ACC112 (cell line): Measurements from ENCODE around the gene EPB42.

Experiments
- H2AFZ ChIP-seq: fragments of 200-600 bp; sonication (generic); one replicate; pipeline ENCODE4 v1.6.0; 2017; ENCODE audit warnings: antibody characterized with exemption, low read length; ENCODE audit not compliant: unreplicated experiment
- H3K27ac ChIP-seq: fragments of 200-600 bp; sonication (generic); 2 replicates; pipeline ENCODE4 v1.5.1; 2014; ENCODE audit warnings: low read depth, mild to moderate bottlenecking, antibody characterized with exemption, low read length, moderate library complexity
- H3K27me3 ChIP-seq: fragments of 200-600 bp; sonication (generic); 2 replicates; pipeline ENCODE4 v1.6.1; 2014; ENCODE audit warnings: mild to moderate bottlenecking, antibody characterized with exemption, low read length, moderate library complexity, mixed read lengths; ENCODE audit not compliant: insufficient read depth
- H3K36me3 ChIP-seq: fragments of 200-600 bp; sonication (generic); 2 replicates; pipeline ENCODE4 v1.6.1; 2016; ENCODE audit warnings: mild to moderate bottlenecking, antibody characterized with exemption, low read length, moderate library complexity, mixed read lengths; ENCODE audit not compliant: insufficient read depth
- H3K4me1 ChIP-seq: fragments of 200-600 bp; sonication (generic); one replicate; pipeline ENCODE4 v1.6.1; 2016; ENCODE audit warnings: low read length, mixed read lengths; ENCODE audit not compliant: insufficient read depth, unreplicated experiment, control insufficient read depth
- H3K4me3 ChIP-seq: fragments of 200-600 bp; sonication (generic); 2 replicates; pipeline ENCODE4 v1.5.1; 2014; ENCODE audit warnings: mild to moderate bottlenecking, low read depth, low read length
- H3K79me2 ChIP-seq: fragments of 200-600 bp; sonication (generic); one replicate; pipeline ENCODE4 v1.6.0; 2016; ENCODE audit warnings: low read length; ENCODE audit not compliant: control insufficient read depth, unreplicated experiment, insufficient read depth

EPB42 gene

GRCh38 chr15:43211224-43211735 lies 9.5 kb downstream of the EPB42 start:
- H2AFZ ChIP-seq = no peak overlapping the region
- H3K4me3 ChIP-seq = no peak overlapping the region
- H3K4me1 ChIP-seq = no peaks in the 10 kb centered on the region
- H3K27ac ChIP-seq = no peak overlapping the region
- H3K36me3 ChIP-seq = no peaks in the 10 kb centered on the region
- no peaks in the 10 kb centered on the region for H3K79me2 ChIP-seq
- peaks cover 66% of the 10 kb centered on the region for H3K27me3 ChIP-seq

DNA sequence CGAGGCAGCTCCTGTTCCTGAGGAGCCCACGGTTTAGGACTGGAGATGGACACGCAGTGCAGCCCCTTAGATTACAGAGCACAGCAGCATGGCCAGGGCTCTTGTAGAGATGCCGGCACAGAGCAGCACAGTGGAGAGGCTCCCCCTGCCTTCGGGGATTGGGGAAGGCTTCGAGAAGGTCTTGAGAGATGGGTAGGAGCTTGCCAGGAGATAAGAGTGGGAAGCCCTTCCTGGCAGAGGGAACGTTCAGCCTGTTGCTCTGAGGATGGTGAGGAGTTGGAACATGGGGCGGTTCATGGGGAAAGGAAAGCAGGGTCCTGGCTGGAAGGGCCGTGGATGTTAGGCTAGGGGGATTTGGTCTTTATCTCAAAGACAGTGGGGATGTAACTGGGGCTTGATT lies 10.0 kb downstream of the EPB42 start:
- H3K36me3 ChIP-seq = no peaks in the 10 kb centered on the region
- H2AFZ ChIP-seq = no peak overlapping the region
- no peaks in the 10 kb centered on the region for H3K79me2 ChIP-seq
- peaks cover 70% of the 10 kb centered on the region for H3K27me3 ChIP-seq
- H3K27ac ChIP-seq = no peak overlapping the region
- H3K4me3 ChIP-seq = no peak overlapping the region
- H3K4me1 ChIP-seq = no peaks in the 10 kb centered on the region

DNA sequence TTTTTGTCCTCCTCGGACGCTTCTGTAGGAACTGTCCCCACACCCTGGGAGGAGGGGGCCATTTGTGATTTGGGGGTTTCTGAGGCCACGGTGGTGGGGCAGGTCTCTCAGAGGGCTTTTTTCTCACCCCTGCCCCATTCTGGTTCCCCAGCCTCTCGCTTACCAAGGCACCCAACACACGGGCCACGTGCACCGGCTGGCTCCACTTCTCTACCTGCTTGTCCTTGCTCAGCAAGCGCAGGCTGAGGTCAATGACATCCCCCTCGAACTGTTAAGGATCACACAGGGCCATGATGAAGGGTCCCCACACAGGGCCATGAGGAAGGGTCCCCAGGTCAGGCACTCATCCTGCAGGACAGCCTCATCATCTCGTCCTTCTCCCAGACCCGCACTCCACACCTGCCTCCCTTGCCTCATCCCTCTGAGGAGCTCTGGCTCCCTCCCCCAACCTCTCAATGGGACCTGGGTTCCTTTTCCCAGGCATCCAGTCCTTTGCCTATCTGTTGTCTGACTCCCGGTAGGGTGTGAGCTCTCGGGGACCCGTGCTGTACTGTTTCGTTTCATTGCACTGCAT lies 10.6 kb downstream of the EPB42 start:
- H3K79me2 ChIP-seq = no peaks in the 10 kb centered on the region
- no peak overlapping the region for H3K4me3 ChIP-seq
- peaks cover 71% of the 10 kb centered on the region for H3K27me3 ChIP-seq
- H2AFZ ChIP-seq = no peak overlapping the region
- no peak overlapping the region for H3K27ac ChIP-seq
- H3K36me3 ChIP-seq = no peaks in the 10 kb centered on the region
- H3K4me1 ChIP-seq = no peaks in the 10 kb centered on the region

DNA sequence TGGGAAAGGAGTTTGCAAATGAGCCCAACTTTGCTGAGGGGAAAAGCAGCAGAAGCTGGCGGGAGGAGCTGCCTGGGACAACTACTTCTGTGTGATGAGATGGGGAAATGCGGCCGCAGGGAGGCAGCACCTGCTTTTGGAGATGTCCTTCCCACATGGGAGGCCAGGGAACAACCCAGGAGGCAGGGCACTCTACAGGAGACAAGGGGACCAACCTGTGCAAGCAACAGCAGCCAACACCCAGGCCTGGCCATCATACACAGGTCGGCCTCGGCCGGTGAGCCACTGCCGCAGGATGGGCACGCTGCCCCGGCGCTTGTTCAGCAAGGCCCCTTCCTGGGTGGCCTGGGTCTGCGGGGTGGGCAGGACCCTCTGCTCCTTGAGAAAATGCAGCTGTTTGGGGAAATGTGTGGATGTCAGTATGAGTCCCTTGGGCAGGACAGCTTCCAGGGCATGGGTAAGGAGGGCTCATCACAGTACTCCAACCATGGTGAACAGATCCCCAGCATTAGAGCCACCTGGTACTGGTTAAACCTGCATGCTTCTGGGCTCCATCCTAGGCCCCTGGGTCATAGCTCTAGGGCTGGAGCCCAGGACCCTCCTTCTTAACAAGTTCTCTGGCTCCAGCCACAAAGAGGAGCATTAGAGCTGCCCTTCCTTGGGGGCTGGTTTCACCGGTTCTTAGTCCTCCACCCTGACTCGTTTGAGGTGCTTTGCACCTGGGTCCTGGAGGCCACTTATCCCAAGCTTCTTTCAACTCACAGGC lies 11.6 kb downstream of the EPB42 start:
- Histone ChIP-seq H3K27ac (no peak overlapping the region), H3K79me2 (no peaks in the 10 kb centered on the region), H2AFZ (no peak overlapping the region), H3K36me3 (no peaks in the 10 kb centered on the region), H3K4me1 (no peaks in the 10 kb centered on the region), H3K4me3 (no peak overlapping the region), H3K27me3 (peaks cover 71% of the 10 kb centered on the region)

DNA sequence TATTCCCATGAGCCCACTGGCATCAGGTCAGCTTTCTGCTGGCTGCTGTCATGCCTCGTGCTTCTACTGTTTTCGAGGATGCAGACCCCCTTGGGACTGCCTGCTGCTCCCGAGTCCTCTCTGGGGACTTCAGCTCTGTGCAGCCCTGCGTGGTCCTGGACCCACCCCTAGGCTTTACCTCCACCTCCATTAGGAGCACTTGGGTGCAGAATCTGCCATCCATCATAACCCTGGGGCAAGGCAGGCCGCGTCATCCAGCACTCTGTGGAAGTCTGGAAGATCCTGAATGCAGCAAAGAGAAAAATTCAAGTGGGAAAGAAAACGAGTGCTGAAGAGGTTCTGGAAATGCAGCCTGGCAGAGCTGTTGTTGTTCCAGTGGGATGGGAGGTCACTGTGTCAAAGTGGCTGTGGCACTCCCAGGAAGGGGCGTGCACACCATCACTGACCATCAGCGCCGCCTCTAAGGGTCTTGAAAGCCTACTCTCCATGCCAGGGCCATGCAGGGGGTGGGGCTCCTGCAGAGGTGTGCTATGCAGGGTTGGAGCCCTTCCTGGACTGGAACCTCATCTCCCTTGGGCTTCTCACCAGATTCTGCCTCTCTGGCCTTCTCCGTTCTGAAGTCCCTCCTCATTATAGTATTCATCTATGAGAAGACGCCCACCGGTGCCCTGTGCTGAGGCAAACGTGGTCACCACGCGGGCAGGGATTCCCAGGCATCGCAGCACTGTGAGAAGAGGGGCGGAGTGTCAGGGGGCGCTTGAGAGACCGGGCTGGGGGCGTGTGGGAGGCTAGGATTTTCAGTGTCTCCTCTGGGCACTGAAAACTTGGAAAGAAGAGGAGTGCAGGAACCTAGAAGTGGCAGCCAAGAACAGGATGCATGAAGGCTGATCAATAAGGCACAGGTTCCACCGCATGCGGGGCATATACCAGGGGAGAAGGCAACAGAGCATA lies 12.5 kb downstream of the EPB42 start:
- H3K4me1 ChIP-seq = no peaks in the 10 kb centered on the region
- no peak overlapping the region for H3K27ac ChIP-seq
- peaks cover 62% of the 10 kb centered on the region for H3K27me3 ChIP-seq
- no peaks in the 10 kb centered on the region for H3K79me2 ChIP-seq
- H3K36me3 ChIP-seq = no peaks in the 10 kb centered on the region
- no peak overlapping the region for H2AFZ ChIP-seq
- H3K4me3 ChIP-seq = no peak overlapping the region

DNA sequence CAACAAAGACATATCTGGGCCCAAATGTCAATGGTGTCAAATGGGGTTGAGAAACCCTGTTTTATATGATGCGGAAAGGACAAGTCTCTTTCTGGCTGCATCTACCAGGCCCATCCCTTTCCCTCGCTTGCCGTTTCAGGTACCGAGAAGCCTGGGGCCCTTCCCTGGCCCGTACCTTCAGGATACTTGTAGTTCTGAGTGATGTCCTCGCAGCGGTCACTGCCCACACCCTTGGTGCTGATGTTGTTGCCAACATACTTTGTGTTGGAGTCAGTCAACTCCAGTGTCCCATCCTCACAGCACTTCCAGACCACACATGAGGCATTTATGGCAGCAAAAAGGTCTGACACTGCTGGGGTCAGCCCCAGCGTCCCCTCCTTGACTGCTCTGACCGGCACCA lies 13.8 kb downstream of the EPB42 start:
- Histone ChIP-seq H3K4me3 (no peak overlapping the region), H3K27me3 (peaks cover 57% of the 10 kb centered on the region), H3K36me3 (no peaks in the 10 kb centered on the region), H2AFZ (no peak overlapping the region), H3K27ac (no peak overlapping the region), H3K79me2 (no peaks in the 10 kb centered on the region), H3K4me1 (no peaks in the 10 kb centered on the region)

DNA sequence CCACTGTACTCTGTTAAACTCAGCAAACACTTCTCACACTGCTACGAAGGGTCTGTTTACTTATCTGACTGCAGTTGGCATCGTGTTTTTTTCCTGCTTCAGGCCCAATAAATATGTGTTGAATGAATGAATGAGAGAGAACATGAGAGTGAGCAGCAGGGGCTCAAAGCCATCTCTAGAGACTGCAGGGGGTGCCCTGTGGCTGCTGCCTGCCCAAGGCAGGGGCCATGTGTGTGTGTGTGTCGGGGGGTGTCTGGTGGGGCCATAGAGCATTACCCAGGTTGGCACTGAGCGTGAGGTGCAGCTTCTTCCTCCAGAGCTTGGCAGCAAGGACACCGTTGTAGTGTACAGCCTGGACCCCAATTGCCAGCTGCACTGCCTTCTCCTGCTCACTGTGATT lies 14.8 kb downstream of the EPB42 start:
- Histone ChIP-seq H3K36me3 (no peaks in the 10 kb centered on the region), H3K4me1 (no peaks in the 10 kb centered on the region), H3K27me3 (peaks cover 53% of the 10 kb centered on the region)

DNA sequence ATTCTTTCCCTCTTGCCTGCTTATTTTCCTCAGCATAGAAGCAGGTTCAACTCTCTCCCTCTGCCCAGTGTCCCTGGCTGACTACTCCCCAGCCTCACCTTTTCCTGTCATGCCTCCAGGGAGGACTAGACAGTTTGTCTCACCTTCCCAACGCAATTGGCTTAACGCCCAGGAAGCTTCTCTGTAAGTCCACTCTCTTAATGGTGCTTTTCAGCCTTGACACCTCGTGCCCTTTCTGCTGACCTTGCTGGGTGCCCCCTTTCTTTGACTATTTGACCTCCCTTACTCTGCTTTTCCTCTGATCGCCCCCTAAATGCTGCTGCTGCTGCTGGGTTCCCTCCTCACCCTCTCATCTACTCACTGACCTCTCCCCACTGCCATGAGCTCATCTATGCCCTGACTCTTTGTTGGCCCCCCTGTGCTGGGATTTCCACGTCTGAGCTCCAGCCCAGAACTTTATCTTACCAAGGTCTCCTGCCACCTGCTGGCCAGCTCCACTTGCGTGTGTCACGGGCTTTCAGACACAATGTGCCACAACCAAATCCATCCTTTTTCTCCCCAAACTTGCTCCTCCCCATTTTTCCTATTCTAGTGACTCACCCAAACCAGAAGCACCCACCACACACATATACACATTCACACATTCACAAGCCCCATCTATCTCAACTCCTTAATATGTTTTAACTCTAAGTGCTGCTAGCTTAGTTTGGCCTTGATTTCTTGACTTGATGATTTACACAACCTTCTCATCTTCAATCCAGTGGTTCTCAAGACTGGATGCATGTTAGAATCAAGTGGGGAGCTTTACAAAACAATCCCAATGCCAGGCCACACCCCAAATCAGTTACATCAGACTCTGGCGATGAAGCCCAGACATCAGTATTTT lies 16.6 kb downstream of the EPB42 start:
- peaks cover 35% of the 10 kb centered on the region for H3K27me3 ChIP-seq
- no peaks in the 10 kb centered on the region for H3K79me2 ChIP-seq
- H2AFZ ChIP-seq = no peak overlapping the region
- H3K4me1 ChIP-seq = no peaks in the 10 kb centered on the region
- H3K27ac ChIP-seq = no peak overlapping the region
- no peak overlapping the region for H3K4me3 ChIP-seq
- no peaks in the 10 kb centered on the region for H3K36me3 ChIP-seq

More for the DNA sequence above, 14.8 kb downstream of the EPB42 start:
- no peak overlapping the region for H3K27ac ChIP-seq
- H2AFZ ChIP-seq = no peak overlapping the region
- no peak overlapping the region for H3K4me3 ChIP-seq
- no peaks in the 10 kb centered on the region for H3K79me2 ChIP-seq

- Histone ChIP-seq H3K27me3 (no peaks in the 10 kb centered on the region), H2AFZ (no peak overlapping the region), H3K79me2 (no peaks in the 10 kb centered on the region), H3K4me1 (peaks cover under 1% of the 10 kb centered on the region), H3K36me3 (no peaks in the 10 kb centered on the region), H3K27ac (no peak overlapping the region), H3K4me3 (no peak overlapping the region)
Measured at GRCh38 chr15:43199945-43200488, 20.8 kb downstream of the EPB42 start.
